ENCODE measurements around the gene ARFGAP3.

DNA sequence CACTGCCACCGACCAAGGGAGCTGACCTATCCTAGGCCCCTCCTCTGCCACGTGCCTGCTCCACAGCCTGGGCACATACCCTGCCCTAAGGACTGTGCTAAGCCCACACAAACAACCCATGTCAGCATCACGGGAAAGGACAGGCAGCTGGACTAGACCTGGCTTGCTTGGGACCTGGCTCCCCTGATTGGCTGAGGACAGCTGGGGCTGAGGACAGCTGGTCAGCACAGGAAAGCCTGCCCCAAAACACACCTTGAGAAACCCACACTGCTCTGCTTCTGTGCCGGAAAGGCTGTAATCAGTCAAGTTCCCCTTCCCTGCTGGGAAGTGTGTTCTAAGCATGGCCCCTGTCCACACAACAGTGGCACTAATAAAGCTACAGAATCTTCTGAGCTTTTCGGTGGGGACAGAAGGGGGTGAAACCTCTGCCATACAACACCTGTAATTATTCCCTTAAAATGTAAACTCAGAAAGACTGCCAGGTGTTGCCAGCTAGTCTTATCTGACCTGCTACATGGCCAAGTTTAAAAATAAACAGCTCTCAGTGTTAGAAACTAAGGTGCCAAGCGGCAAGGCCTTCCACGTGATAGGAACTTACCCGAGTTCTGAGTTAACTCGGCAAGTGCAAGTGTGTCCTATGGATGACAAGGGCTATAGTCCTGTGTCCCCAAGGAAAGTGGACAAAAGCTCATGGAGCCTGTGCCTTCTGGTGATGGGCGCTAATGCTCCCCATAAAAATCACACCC, 35.7 kb upstream of the ARFGAP3 start:
- TF ChIP-seq, protein P1, sequence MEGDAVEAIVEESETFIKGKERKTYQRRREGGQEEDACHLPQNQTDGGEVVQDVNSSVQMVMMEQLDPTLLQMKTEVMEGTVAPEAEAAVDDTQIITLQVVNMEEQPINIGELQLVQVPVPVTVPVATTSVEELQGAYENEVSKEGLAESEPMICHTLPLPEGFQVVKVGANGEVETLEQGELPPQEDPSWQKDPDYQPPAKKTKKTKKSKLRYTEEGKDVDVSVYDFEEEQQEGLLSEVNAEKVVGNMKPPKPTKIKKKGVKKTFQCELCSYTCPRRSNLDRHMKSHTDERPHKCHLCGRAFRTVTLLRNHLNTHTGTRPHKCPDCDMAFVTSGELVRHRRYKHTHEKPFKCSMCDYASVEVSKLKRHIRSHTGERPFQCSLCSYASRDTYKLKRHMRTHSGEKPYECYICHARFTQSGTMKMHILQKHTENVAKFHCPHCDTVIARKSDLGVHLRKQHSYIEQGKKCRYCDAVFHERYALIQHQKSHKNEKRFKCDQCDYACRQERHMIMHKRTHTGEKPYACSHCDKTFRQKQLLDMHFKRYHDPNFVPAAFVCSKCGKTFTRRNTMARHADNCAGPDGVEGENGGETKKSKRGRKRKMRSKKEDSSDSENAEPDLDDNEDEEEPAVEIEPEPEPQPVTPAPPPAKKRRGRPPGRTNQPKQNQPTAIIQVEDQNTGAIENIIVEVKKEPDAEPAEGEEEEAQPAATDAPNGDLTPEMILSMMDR (IDR thresholded peaks at IDR 0.05; ENCODE audit: poor library complexity) = no peak
- TF ChIP-seq EZH2 (IDR thresholded peaks at IDR 0.05; ENCODE audit: borderline replicate concordance) = no peak
- no peak for TF ChIP-seq EZH2phosphoT487 (IDR thresholded peaks at IDR 0.05; ENCODE audit: low read depth, severe bottlenecking, unreplicated experiment)
